Right lobe of liver (tissue), 6 donors: Measurements from ENCODE around the gene FYB1. TPM values are rescaled to one million over a fixed set of nuclear protein-coding genes. Genes with fewer than 3 reads are reported as not detected.

Source experiments
- ATAC-seq, 4 donors: fragments of 200-7000 bp; cut with Tn5 transposase; one replicate each; pipeline ENCODE4 v1.9.1; 2020; ENCODE audit warnings: mild to moderate bottlenecking in 4 of 4, moderate library complexity in 4 of 4
- DNase-seq, 3 donors: peaks; one replicate each; pipeline ENCODE4 v3.0.0-alpha.2; 2020
- H3K27ac ChIP-seq, 3 donors: fragments of 200-600 bp; one replicate each; pipeline ENCODE4 v1.8.0; 2022
- H3K27me3 ChIP-seq, 2 donors: fragments of 200-600 bp; one replicate each; pipeline ENCODE4 v1.8.0; 2022
- H3K36me3 ChIP-seq, 4 donors: fragments of 200-600 bp; sonication (generic) in 1 of 4; one replicate each; pipeline versions ENCODE4 v1.5.1 to v1.8.0; 2017 to 2022; ENCODE audit warnings: control low read depth in 1 of 4
- H3K4me1 ChIP-seq, 4 donors: fragments of 200-600 bp; sonication (generic) in 1 of 4; one replicate each; pipeline versions ENCODE4 v1.5.1 to v1.8.0; 2017 to 2022; ENCODE audit warnings: control low read depth in 1 of 4
- H3K4me3 ChIP-seq, 3 donors: fragments of 200-600 bp; one replicate each; pipeline ENCODE4 v1.8.0; 2022
- H3K9me3 ChIP-seq, 4 donors: fragments of 200-600 bp; sonication (generic) in 1 of 4; one replicate each; pipeline versions ENCODE4 v1.5.1 to v1.8.0; 2017 to 2022; ENCODE audit warnings: control low read depth in 1 of 4
- POLR2A ChIP-seq: fragments of 450-650 bp; IDR thresholded peaks from one replicate; pipeline ENCODE4 v1.6.1; 2017; ENCODE audit warnings: antibody characterized with exemption, mild to moderate bottlenecking
- WGBS: methylation state at CpG from one replicate; pipeline ENCODE4 v1.1.6; 2018; ENCODE audit warnings: low coverage, low lambda C conversion rate; ENCODE audit not compliant: insufficient coverage; ENCODE audit errors: missing lambda C conversion rate; 5-methylcytosine and 5-hydroxymethylcytosine counted together
- intact Hi-C, 2 donors: fragments of 100-400 bp; cut with DNase I; formaldehyde crosslinking; loops; one replicate each; pipeline versions ENCODE4 v1.11.2 to v1.14.1; 2022
- total RNA-seq, 6 experiments: library from RNA; depleted of rRNA in 2 of 6; stranded (reverse); fragments of >200 nt in 2 of 6; fragmentation: NEBNext Ultra II Directional in 3 of 6; extraction: Animal tissue kit (Norgen Biotek cat#: 25700) in 3 of 6; gene quantifications; one replicate each; pipeline versions ENCODE4 v1.1.0 to v1.2.4, GENCODE V29; 2016 to 2023
- TF ChIP-seq, protein P1 (sequence below), 4 donors: fragments of 200-600 bp in 3 of 4; fragments of 450-650 bp in 1 of 4; IDR thresholded peaks; one replicate each; pipeline versions ENCODE4 v1.5.1 to v1.8.0; 2016 to 2022; ENCODE audit warnings: antibody characterized with exemption in 4 of 4, mild to moderate bottlenecking in 2 of 4
- donor health status: DM: no; HTN: yes; CAD: no.
- donor health status: DM: no; HTN: no; CAD: no.
- donor health status: DM: no; HTN: no; CAD: no.
- donor health status: DM: no; HTN: yes; CAD: no.
- donor health status: DM: no; HTN: yes; CAD: no.

Gene FYB1
- total RNA-seq, 6 experiments from 2014 or later, result 3.7 to 15.3 (median 9.1) TPM

DNA sequence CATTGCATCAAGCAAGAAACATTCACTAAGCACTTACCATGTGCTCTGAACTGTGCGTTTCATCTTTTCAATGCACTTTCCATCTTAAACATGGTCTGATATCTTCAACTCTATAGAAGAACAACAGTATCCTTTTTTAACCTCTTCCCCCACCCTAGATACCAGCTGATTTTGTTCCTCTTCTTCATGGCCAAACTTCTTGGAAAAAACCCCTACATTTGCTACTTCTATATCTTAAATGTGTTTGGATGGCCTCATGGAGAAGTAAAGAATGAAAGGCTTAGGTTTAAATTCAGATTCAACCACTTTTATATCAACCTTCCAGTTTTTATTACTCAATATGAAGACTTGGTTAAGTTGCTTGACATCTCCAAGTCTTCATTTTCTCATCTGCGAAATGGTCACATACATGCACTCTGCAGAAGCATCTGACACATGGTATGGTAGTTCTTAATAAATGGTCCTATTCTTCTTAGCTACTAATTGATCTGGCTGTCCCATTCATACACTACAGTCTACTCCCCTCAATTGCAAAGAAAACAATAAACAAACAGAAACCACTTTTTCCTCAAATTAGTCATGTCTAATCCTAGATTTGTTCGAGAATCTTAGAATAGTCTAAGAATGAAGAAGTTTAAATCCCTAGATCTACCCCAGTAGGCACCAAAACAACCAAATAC lies 59.4 kb downstream of the FYB1 start:
- Histone ChIP-seq H3K4me3 (no peak overlapping the region), H3K27me3 (no peaks in the 10 kb centered on the region), H3K9me3 (no peaks in the 10 kb centered on the region), H3K4me1 (no peaks in the 10 kb centered on the region), H3K27ac (no peak overlapping the region), H3K36me3 (no peaks in the 10 kb centered on the region)
- intact Hi-C loops, result no loop called here
- TF ChIP-seq POLR2A, result no peak
- TF ChIP-seq, protein P1, sequence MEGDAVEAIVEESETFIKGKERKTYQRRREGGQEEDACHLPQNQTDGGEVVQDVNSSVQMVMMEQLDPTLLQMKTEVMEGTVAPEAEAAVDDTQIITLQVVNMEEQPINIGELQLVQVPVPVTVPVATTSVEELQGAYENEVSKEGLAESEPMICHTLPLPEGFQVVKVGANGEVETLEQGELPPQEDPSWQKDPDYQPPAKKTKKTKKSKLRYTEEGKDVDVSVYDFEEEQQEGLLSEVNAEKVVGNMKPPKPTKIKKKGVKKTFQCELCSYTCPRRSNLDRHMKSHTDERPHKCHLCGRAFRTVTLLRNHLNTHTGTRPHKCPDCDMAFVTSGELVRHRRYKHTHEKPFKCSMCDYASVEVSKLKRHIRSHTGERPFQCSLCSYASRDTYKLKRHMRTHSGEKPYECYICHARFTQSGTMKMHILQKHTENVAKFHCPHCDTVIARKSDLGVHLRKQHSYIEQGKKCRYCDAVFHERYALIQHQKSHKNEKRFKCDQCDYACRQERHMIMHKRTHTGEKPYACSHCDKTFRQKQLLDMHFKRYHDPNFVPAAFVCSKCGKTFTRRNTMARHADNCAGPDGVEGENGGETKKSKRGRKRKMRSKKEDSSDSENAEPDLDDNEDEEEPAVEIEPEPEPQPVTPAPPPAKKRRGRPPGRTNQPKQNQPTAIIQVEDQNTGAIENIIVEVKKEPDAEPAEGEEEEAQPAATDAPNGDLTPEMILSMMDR (IDR thresholded peaks at IDR 0.05), result no peak
- ATAC-seq, result no peak
- 81% methylated on average over 3 of the region's 3 CpGs for WGBS
- DNase-seq, result no peak

DNA sequence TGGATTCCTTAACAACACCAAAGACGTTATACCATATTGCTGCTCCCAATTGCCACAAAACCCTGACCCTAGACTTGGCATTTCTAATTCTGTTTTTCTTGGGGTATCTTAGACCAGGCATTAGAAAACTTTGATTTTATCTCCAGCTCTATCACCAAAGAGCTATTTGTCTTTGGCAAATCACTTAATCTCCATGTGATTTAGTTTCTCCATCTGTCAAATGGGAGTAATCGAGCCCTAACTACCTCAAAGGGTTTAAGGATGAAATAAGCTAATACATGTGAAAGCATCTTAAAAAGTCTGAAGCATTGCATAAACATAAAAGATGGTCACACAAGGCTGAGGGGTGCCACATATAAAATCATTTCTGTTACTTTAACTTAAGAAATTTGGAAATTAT lies 60.6 kb downstream of the FYB1 start:
- H3K27ac ChIP-seq, result no peak overlapping the region
- H3K4me1 ChIP-seq, result no peaks in the 10 kb centered on the region
- H3K4me3 ChIP-seq, result no peak overlapping the region
- no peak for DNase-seq
- intact Hi-C loops, result no loop called here
- H3K27me3 ChIP-seq, result no peaks in the 10 kb centered on the region
- TF ChIP-seq, protein P1 (IDR thresholded peaks at IDR 0.05), result no peak
- no peak for TF ChIP-seq POLR2A
- no peaks in the 10 kb centered on the region for H3K36me3 ChIP-seq
- no peak for ATAC-seq
- H3K9me3 ChIP-seq, result no peaks in the 10 kb centered on the region
- 43% methylated on average over 2 of the region's 2 CpGs for WGBS

DNA sequence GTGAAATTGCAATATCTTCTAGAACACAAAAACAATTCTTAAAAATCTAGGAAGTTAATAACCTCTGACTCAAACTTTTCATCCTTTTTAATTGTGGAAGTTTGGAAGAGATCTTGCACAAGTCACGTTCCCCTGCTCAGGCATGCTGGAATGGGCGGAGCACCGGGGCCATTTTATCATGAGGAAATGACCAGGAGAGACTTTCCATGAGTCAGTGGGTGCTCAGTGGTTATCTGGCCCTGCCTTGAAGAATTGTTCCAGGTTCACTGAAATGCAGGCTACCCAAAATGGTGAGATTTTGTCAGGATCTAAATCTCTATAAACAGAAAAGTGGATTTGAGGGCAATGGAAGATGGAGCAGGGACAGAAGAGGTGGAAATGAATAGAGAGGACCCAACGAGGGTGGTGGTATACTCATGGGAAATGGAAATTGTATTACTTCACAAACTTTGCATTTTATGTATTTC lies 61.2 kb downstream of the FYB1 start:
- intact Hi-C loops, result no loop called here
- no peak for TF ChIP-seq POLR2A
- TF ChIP-seq, protein P1 (IDR thresholded peaks at IDR 0.05), result no peak
- ATAC-seq, result peak; percentile 18 to 46 (median 38)

DNA sequence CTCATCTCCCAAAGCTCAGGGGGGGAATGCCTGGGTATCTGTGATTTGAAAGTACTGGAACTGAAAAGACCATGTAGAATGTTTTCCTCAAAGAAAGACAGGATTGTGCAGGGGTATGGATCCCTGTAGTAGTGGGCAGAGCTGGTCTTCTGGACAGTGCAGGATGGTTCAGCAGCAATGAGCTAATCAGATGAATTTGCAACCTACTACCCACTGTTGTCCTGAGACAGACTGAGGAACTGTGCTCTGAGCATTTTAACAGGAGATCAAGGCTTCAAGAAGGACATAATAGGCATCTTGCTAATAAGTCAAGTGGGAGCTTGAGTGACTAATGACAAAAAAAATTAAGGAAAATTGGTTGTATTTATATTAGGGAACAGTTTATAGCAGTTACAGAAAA lies 61.7 kb downstream of the FYB1 start:
- H3K9me3 ChIP-seq, result no peaks in the 10 kb centered on the region
- no peak for TF ChIP-seq POLR2A
- TF ChIP-seq, protein P1 (IDR thresholded peaks at IDR 0.05), result no peak
- no peaks in the 10 kb centered on the region for H3K36me3 ChIP-seq
- no peaks in the 10 kb centered on the region for H3K4me1 ChIP-seq
- H3K4me3 ChIP-seq, result no peak overlapping the region
- DNase-seq, result no peak
- ATAC-seq, result no peak
- intact Hi-C loops, result no loop called here
- no peaks in the 10 kb centered on the region for H3K27me3 ChIP-seq
- H3K27ac ChIP-seq, result no peak overlapping the region

More for the DNA sequence above, 61.2 kb downstream of the FYB1 start:
- Histone ChIP-seq H3K9me3 (no peaks in the 10 kb centered on the region), H3K4me1 (no peaks in the 10 kb centered on the region), H3K27me3 (no peaks in the 10 kb centered on the region), H3K36me3 (no peaks in the 10 kb centered on the region), H3K4me3 (no peak overlapping the region), H3K27ac (no peak overlapping the region)
- WGBS, result 51% methylated on average over 4 of the region's 4 CpGs
- no peak for DNase-seq

DNA sequence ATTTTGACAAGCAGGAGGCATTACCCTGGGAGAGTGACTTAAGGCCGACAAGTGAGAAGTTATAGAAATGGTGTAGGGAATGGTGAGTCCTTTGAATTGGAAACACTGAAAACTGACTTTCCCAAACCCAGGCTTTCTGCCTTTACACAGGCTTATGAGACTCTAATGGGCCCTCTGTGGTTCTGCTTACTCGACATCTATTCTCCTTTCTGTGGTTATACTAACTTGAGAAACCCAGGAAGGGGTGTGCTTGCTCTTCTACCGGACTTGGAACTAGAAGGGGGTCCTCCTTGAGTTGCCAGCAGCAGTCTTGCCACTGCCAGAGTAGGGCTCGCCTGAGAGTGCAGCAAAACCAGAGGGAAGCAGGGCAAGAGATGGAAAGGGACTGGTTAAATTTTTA lies 63.3 kb downstream of the FYB1 start:
- Histone ChIP-seq H3K9me3 (no peaks in the 10 kb centered on the region), H3K4me1 (no peaks in the 10 kb centered on the region), H3K27ac (no peak overlapping the region), H3K27me3 (no peaks in the 10 kb centered on the region), H3K36me3 (no peaks in the 10 kb centered on the region), H3K4me3 (no peak overlapping the region)
- ATAC-seq (no peak), DNase-seq (no peak)
- no peak for TF ChIP-seq POLR2A
- intact Hi-C loops, result no loop called here
- 30% methylated on average over 3 of the region's 4 CpGs for WGBS
